ENCODE data around the gene PCYT1A. TPM values are rescaled to one million over a fixed set of nuclear protein-coding genes. Genes with fewer than 3 reads are reported as not detected.

The PCYT1A gene
- 84.6 and 86.1 TPM in 2 replicates for total RNA-seq

GRCh38 chr3:196287440-196288140 is at the start of gene PCYT1A:
PCYT1A (minus strand) TSS chr3:196287726; CDS start chr3:196270531, 17,195 bp downstream.
- H3K27ac ChIP-seq (ENCODE audit: low read depth, low read length), result peak within 1 kb of the TSS; percentile 89
- peaks cover 31% of the 10 kb centered on the region for H3K4me1 ChIP-seq (ENCODE audit: insufficient read depth, low read length)
- peak within 1 kb of the TSS; percentile 97 for H3K4me3 ChIP-seq (ENCODE audit: insufficient read depth, low read length)
- no peaks in the 10 kb centered on the region for H3K36me3 ChIP-seq (ENCODE audit: insufficient read depth, low read length)
- no peak for TF ChIP-seq CTCF (IDR thresholded peaks at IDR 0.05; ENCODE audit: extremely low read depth, low read depth, low read length)
- H4K20me1 ChIP-seq (ENCODE audit: insufficient read depth, low read length), result peaks cover 28% of the 10 kb centered on the region
- H3K27me3 ChIP-seq (ENCODE audit: insufficient read depth, low read length), result no peaks in the 10 kb centered on the region
- peak within 1 kb of the TSS; percentile 87 for H3K4me2 ChIP-seq (ENCODE audit: insufficient read depth, low read length)
- H3K9me3 ChIP-seq (ENCODE audit: low read depth, low read length), result no peaks in the 10 kb centered on the region
- DNase-seq (ENCODE audit: insufficient read length, low spot score, missing footprints), result peak; percentile 96
- peaks cover 53% of the 10 kb centered on the region for H3K79me2 ChIP-seq (ENCODE audit: insufficient read depth, low read length)
- peak within 1 kb of the TSS; percentile 98 for H2AFZ ChIP-seq (ENCODE audit: low read length)

GRCh38 chr3:196336319-196337145 is 49.0 kb upstream of the PCYT1A start:
- Histone ChIP-seq H3K36me3 (ENCODE audit: insufficient read depth, low read length) (no peaks in the 10 kb centered on the region), H2AFZ (ENCODE audit: low read length) (no peak overlapping the region), H3K9me3 (ENCODE audit: low read depth, low read length) (no peaks in the 10 kb centered on the region), H3K79me2 (ENCODE audit: insufficient read depth, low read length) (no peaks in the 10 kb centered on the region), H3K4me3 (ENCODE audit: insufficient read depth, low read length) (no peak overlapping the region), H4K20me1 (ENCODE audit: insufficient read depth, low read length) (no peaks in the 10 kb centered on the region), H3K4me1 (ENCODE audit: insufficient read depth, low read length) (peaks cover 20% of the 10 kb centered on the region), H3K27me3 (ENCODE audit: insufficient read depth, low read length) (no peaks in the 10 kb centered on the region), H3K27ac (ENCODE audit: low read depth, low read length) (no peak overlapping the region), H3K4me2 (ENCODE audit: insufficient read depth, low read length) (no peak overlapping the region)
- DNase-seq (ENCODE audit: insufficient read length, low spot score, missing footprints), result peak; percentile 64
- no peak for TF ChIP-seq CTCF (IDR thresholded peaks at IDR 0.05; ENCODE audit: extremely low read depth, low read depth, low read length)

GRCh38 chr3:196335503-196335948 is 48.0 kb upstream of the PCYT1A start:
- no peak for TF ChIP-seq CTCF (IDR thresholded peaks at IDR 0.05; ENCODE audit: extremely low read depth, low read depth, low read length)
- DNase-seq (ENCODE audit: insufficient read length, low spot score, missing footprints), result peak; percentile 76
- Histone ChIP-seq H3K79me2 (ENCODE audit: insufficient read depth, low read length) (no peaks in the 10 kb centered on the region), H4K20me1 (ENCODE audit: insufficient read depth, low read length) (no peaks in the 10 kb centered on the region), H3K9me3 (ENCODE audit: low read depth, low read length) (no peaks in the 10 kb centered on the region), H3K4me1 (ENCODE audit: insufficient read depth, low read length) (peaks cover 16% of the 10 kb centered on the region), H3K36me3 (ENCODE audit: insufficient read depth, low read length) (no peaks in the 10 kb centered on the region), H2AFZ (ENCODE audit: low read length) (no peak overlapping the region), H3K27ac (ENCODE audit: low read depth, low read length) (no peak overlapping the region), H3K4me3 (ENCODE audit: insufficient read depth, low read length) (no peak overlapping the region), H3K27me3 (ENCODE audit: insufficient read depth, low read length) (no peaks in the 10 kb centered on the region), H3K4me2 (ENCODE audit: insufficient read depth, low read length) (no peak overlapping the region)

- peaks cover 13% of the 10 kb centered on the region for H3K4me1 ChIP-seq (ENCODE audit: insufficient read depth, low read length)
- TF ChIP-seq CTCF (IDR thresholded peaks at IDR 0.05; ENCODE audit: extremely low read depth, low read depth, low read length), result no peak
- H3K79me2 ChIP-seq (ENCODE audit: insufficient read depth, low read length), result no peaks in the 10 kb centered on the region
- H3K27ac ChIP-seq (ENCODE audit: low read depth, low read length), result no peak overlapping the region
- H3K9me3 ChIP-seq (ENCODE audit: low read depth, low read length), result no peaks in the 10 kb centered on the region
- H4K20me1 ChIP-seq (ENCODE audit: insufficient read depth, low read length), result no peaks in the 10 kb centered on the region
- no peak for DNase-seq (ENCODE audit: insufficient read length, low spot score, missing footprints)
- H3K4me2 ChIP-seq (ENCODE audit: insufficient read depth, low read length), result no peak overlapping the region
- H3K4me3 ChIP-seq (ENCODE audit: insufficient read depth, low read length), result no peak overlapping the region
- H3K36me3 ChIP-seq (ENCODE audit: insufficient read depth, low read length), result no peaks in the 10 kb centered on the region
- H2AFZ ChIP-seq (ENCODE audit: low read length), result no peak overlapping the region
- no peaks in the 10 kb centered on the region for H3K27me3 ChIP-seq (ENCODE audit: insufficient read depth, low read length)
Measured at GRCh38 chr3:196334982-196335381, 47.5 kb upstream of the PCYT1A start.

Measured in osteoblast (primary cell).